GM20431 (cell line): Measurements from ENCODE around the gene STARD6.
"Not testable (repeated sequence)": the region's sequence is repeated elsewhere in the genome, so short reads cannot be mapped to it uniquely, and the experiment has no call there.

Source experiments
- in situ Hi-C: fragments of 300-500 bp; cut with MseI, MboI; formaldehyde crosslinking; loops from one replicate; pipeline ENCODE4 v1.15.0; 2020; ENCODE audit warnings: low sequenced_read_pairs; ENCODE audit not compliant: unreplicated experiment

The STARD6 gene, protein sequence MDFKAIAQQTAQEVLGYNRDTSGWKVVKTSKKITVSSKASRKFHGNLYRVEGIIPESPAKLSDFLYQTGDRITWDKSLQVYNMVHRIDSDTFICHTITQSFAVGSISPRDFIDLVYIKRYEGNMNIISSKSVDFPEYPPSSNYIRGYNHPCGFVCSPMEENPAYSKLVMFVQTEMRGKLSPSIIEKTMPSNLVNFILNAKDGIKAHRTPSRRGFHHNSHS

DNA sequence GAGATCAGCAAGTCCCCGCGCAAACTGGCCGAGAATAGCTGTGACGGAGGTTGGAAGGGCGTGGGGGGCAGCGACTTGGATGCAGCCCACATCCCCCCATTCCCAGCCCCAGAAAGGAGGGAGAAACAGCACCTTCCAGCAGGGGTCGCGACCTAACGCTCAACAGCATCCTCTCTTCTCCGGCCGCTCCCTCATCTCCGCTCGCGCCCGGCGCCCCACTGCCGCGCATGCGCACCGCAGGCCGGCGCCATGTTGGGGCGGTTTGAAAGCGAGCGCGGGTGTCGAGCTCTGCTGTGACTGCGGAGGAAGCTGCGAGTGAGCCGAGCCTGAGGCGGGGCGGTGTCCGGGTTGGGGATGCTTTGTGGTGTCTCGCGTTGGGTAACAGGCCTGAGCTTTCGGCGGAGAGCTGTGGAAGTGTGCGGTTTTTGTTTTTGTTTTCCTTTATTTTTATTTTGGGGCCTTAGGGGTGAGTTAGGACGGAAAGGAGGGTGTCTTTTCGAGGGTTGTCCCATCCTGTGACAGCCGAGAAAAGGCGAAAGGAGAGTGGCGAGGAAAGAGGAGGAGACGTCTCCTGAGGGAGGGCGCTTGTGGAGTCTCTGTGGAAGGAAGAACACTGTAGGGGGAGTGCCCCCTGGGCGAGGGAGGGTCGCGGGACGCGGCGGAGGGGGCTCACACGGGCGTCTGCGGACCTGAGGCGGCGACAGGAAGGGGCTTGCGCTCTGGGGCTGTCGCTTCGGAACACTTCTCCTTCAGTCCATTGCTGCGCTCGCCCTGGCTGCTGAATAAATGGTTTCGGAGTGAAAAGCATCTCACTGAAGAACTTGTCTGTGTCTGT, at the start of gene STARD6, which contains the start of gene C18orf54:
STARD6 (minus strand) TSS at position 199 of the 835 bp plus-strand sequence. CDS start 3,285 bp downstream, outside the sequence.
C18orf54 (plus strand) TSS at position 247 of the 835 bp plus-strand sequence. CDS start 2,667 bp downstream, outside the sequence.
- in situ Hi-C loops, result no loop called here

DNA sequence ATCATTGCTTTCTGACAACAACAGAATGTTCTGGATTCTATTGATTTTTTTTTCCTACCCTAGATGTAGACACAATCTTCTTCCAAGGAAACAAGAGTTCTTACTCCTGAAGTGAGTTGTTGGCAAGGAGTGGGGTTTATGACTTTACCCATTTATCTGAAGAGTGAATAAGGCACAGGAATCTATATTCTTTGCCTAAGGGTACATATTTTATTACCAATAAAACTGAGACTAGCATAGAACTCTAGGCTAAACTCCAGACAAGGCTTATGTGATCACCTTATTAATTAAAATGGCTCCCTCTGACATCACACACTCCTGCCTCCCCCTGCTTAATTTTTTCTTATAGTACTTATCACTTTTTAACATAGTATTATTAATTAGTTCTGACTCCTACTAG, 47.6 kb upstream of the STARD6 start:
- in situ Hi-C loops, result loop anchor here (25.0 kb wide), 1 partner anchor 257 kb away; no protein-coding TSS in a partner anchor

DNA sequence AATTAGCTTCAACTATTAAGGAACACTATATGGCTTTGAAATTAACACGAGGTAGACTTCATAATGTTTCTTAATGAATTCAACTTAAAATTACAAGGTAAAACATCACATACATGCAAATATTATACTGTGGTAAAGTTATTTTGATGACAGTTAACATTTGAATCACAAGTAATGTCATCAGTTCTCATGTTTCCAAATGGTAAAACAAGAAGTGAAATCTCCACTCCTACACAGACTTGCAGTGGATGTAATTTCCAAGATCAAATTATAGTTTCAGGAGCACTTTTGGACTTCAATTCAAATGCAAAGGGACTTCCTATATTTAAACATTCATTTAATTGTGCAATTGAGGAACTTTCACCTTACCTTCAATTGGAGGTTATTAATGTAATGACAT, 39.1 kb upstream of the STARD6 start:
- in situ Hi-C loops, result no loop called here

DNA sequence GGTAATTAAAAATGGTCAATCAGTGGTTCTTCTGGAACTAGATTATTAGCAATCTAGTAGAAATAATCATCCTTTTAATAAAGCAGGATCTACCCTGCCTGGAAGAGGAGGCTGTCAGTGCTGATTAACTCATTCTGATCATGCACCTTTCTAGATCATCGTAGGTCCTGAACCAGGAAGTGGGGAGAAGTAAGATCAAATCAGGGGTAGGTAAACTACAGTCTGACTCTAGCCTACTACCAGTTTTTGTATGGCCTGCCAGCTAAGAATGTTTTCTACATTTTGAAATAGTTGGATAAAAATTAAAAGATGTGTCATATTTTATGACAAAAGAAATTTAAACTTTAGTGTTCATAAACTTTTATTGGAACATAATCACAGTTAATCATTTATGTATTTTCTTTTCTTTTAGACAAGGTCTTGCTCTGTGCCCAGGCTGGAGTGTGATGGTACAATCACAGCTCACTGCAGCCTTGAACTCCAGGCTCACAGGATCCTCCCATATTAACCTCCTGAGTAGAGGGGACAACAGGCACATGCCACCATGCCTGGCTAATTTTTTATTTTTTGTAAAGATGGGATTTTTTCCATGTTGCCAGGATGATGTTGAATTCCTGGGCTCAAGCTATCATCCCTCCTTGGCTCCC, 36.1 kb upstream of the STARD6 start:
- in situ Hi-C loops, result no loop called here

DNA sequence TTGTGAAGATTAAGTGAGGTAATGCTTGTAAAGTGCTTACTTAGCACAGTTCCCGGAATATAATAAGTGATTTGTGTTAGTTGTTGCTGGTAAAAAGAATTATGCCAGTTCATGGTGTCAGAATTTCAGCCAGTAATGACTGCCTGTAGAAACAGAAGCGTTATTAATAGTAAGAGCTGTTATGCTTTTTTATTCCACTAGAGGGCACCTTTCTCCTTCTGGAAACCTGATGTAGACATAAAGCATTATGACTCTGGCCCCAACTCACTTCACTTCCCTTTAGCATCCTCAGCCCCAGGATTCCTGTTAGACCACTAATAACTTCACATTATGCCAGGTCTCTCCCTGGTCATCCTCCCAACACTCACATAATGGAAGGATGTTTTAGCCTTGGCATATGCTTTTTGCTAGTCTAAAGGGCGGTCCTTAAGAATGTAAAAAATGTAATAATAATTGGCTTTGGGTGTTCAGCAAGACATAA, 34.9 kb upstream of the STARD6 start:
- in situ Hi-C loops, result no loop called here

DNA sequence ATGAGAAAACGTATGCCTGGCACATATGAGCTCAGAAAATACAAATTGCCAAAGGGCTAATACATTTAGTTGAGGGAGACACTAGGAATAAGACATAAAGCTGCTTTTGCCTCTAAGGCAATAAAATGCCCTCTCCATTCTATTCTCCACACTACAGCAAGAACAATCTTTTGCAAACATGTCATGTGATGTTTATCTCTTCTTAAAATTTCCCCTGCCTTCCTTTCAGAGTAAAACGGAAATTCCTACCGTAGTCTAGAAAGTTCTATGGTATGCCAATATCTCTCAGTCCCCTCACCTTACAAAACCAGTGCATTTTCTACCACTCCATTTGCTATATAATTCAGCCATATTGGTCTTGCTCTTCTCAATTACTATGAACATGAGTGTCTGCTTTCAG, 33.2 kb upstream of the STARD6 start:
- in situ Hi-C loops, result no loop called here

DNA sequence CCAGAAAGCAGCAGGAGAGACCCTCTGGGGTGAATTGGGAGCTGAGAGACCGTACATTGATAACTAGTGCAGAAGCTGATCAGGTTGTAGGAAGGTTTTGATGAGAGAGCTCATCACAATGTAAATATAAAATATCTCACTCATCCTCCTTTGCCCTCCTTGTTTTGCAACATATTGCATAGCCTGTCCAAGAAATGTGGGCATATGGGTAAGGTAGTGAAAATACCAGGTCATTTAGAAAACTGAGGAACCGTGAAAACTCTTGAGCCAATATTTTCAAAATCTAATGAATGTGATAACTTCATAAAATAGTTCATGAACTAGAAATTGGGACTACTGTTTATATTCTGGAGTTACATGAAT, 31.5 kb upstream of the STARD6 start:
- in situ Hi-C loops, result no loop called here

DNA sequence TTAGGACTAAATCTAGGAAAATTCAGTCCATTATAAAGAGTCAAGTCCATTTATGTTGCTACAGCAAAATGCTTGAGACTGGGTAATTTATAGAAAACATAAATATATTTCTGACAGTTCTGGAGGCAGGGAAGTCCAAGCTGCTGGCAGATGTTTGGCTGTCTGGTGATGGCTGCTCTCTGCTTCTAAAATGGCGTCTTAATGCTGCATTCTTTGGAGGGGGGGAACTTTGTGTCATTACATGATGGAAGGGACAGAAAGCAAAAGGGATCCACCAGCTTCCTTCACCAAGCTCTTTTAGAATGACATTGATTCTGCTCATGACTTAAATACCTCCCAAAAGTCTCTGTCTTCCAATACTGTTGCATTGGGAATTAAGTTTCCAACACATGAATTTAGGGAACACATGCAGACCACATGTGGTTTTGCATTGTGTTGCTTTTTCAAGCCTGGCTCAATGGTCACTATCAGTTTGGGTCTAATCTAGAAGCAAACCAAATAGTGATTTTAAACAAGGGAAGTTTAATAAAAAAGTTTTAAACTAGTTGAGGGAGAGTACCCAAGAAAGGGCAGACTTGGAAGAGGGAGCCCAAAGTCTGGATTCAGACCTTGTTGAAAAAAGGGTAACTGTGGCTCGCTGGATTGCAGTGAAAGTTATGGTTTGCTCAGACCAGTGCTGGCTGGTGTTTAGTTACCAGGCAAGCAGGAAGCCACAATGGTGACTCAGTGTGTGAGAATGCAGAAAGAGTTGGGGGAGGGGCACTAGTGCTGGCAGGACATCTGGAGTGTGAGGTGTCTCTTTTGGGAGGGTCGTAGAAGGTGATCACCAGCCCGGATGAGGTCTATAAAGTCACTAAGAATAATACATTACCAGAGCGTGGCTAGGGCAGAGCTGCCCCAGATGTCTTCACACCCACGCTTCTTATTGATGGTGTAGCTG, 30.8 kb upstream of the STARD6 start:
- in situ Hi-C loops, result no loop called here

DNA sequence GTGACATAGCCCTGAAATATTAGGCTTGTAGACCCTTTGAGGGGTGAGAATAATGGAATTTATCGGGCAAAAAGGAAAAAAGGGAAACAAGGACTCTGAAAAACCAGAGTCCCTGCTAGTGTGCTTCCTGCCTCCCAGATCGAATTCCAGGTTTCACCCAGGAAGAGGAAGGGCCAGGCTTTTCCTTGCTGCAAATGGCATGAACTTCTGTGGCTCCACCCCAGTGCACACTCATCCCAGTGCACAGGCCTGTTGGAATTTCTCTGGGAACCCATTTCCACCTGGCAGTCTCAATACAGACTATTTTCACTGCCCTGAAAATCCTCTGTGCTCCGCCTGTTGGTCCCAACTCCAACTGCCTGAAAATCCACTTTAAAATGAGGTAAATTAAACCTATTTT, 30.0 kb upstream of the STARD6 start:
- in situ Hi-C loops, result no loop called here

DNA sequence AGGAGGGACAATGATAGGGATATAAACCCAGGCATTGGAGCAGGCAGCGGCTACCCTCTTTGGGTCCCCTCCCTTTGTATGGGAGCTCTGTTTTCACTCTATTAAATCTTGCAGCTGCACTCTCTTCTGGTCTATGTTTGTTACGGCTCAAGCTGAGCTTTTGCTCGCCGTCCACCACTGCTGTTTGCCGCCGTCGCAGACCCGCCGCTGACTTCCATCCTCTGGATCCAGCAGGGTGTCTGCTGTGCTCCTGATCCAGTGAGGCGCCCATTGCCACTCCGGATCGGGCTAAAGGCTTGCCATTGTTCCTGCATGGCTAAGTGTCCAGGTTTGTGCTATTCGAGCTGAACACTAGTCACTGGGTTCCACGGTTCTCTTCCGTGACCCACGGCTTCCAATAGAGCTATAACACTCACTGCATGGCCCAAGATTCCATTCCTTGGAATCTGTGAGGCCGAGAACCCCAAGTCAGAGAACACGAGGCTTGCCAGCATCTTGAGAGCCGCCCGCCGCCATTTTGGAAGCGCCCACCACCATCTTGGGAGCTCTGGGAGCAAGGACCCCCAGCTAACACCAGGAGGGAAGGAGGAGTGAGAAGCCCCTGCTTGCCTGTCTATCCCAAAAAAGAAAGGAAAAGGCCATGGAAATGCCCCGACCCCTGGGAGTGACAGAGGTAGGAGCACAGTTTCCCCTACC, 29.3 kb upstream of the STARD6 start:
- in situ Hi-C loops, result not testable (repeated sequence)

DNA sequence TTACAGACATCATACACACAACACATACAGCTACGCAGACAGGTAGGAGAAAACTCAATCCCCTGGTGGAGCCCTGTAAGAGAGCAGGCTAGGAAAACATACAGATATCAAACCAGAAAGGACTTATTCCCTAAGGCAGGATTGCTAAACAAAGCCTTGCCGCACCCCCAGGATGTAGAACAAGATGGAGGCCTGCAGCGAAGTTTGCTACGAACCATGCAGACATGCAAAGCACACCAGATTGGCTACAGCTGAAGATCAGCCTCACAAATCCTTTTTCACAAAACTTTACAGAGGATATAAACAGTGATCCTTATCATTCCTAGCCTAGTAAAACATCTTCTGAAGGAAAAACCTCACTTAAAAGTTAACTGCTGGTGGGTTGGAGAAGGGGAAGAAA, 28.4 kb upstream of the STARD6 start:
- in situ Hi-C loops, result no loop called here

DNA sequence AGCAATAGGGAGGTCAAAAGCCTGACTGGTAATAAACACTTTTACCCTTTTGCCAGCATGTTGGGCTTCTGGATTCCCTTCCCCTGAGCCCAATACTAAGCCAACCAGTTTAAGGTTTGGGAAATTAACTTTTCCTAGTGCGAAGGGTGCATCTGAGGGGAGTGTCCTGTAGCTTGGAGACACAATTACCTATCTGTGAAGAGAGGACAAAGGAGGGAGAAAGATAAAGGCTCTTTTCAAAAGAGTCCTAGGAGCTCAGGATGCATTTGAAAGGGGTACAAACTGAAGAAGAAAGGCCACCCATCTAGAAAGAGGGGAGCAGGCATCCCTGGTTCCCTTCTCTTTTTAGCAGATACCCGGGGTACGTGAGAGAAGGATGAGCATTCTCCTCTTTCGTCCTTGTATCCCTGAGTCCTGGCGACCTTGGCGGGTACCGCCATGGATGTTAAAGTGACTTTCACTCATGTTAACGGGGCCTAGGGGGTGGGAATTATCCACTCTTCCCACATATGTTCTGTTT, 25.1 kb upstream of the STARD6 start:
- in situ Hi-C loops, result no loop called here

DNA sequence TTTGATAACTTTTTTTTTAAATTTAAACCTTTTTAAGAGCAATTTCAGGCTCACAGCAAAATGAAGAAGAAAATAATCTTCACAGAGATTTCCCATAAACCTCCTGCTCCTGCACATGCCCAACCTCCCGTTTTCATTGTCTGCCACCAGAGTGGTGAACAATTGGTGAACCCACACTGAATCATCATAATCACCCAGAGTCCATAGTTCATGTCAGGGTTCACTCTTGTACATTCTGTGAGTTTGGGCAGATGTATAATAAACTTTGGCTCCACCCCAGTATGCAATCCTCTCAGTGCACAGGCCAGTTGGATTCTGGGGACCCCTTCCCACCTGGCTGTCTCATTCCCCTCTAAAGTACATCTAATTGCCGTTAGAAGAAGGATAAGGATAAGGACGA, 24.4 kb upstream of the STARD6 start:
- in situ Hi-C loops, result no loop called here

DNA sequence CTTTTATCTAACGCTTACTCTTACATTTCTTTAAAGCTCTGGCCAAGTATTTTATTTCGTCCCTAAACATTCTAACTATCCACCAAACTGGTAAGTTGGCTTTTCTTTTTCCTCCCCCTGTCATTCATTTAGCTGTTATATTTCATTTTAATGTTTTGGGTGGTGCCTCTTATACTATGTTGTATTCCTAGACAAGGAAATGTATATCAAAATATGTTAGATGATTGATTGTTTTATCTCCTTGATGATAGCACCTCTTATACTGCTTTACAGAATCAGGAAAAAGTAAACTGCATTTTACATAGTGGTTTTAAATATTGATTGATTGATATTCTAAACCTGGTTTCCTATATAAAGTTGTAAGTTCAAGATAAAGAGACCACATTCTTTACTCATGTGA, 24.0 kb upstream of the STARD6 start:
- in situ Hi-C loops, result no loop called here

DNA sequence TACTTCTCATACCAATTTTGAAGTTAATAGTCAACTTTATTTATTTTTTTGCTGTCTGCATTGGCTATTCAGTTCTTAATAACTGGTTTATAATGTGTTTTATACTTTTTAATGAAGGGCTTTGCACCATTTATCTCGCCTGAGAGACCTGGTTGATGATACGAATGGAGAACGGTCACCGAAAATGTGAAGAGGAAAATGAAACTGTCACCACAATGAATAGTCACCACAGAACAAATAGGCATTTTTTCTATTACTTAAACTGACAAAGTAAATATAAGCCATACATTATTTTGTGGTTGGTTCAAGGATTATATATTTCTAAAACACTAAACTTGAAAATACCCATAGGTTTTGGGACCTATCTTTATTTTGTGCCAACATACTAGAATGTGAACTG, 20.4 kb upstream of the STARD6 start:
- in situ Hi-C loops, result no loop called here

DNA sequence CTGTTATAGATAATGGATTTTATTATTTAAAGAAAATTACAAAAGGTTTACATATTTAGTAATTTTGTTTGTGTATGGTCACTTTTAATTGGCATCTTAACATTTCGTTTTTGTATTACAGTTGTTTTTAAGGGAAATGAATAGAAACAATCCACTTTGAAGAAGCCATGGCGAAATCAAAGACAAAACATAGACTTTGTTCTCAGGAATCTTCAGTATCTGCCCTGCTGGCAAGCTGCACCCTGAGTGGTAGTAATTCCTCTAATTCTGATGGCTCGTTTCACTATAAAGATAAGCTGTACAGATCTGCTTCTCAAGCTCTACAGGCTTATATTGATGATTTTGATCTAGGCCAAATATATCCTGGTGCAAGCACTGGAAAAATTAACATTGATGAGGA, 2.7 kb upstream of the STARD6 start:
- in situ Hi-C loops, result no loop called here

DNA sequence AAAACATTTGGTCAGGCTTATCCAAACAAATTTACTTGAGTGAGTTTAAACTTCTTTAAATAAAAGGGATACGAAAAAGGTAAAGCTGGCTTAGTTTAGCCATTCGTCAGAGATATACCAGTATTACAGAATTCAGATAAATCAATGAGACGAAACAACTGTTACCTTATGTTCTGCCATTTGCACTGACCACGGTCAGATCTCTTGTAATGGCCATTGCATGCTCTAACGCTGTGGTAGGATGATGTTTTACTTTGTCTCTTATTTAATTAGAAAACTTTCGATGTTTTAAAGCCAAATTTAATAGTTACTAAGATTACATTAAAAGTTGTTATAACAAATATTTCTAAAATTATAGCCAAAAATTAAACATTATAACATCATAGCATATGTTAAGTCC, 1.6 kb upstream of the STARD6 start:
- in situ Hi-C loops, result no loop called here

DNA sequence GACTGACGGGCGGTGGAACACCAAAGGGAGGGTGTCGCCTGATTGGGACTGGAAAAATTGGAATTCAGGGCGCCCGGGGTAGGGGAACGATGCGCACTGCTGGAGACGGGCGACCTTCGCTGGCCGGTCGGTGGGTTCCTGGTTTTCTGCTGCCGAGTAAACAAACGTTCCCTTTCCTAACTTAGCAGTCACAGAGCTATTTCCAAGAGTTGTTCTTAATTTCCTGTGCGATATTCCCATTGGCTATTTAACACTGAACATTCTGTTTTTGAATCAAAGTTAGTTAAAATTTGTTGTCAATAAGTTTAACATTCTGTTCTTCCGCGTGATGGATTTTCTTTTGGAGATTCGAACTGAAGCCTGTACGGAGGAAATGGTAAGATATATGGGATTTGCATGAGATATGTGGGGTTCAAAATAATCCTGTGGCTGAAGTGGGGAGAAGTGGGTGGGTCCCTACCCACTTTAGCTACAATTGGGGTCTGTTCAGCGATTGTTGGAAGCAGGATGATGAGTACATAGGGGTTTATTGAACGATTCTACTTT, 910 bp upstream of the STARD6 start:
- in situ Hi-C loops, result no loop called here
